Fibroblast of the aortic adventitia (primary cell): Measurements from ENCODE around the gene XKR3. TPM values are rescaled to one million over a fixed set of nuclear protein-coding genes. Genes with fewer than 3 reads are reported as not detected.
A peak's percentile ranks its signal among the peaks of the same experiment; 100 is the strongest.
"Not testable (repeated sequence)": the region's sequence is repeated elsewhere in the genome, so short reads cannot be mapped to it uniquely, and the experiment has no call there.

Source experiments
- DNase-seq: peaks from one replicate; pipeline ENCODE4 v3.0.0-alpha.2; 2010; ENCODE audit warnings: low read depth
- H3K4me3 ChIP-seq: 2 replicates; pipeline ENCODE4 v1.5.1; 2011; ENCODE audit warnings: low read depth, mild to moderate bottlenecking, control low read depth, low read length, moderate library complexity
- total RNA-seq: library from RNA; depleted of rRNA; stranded (reverse); fragments of >200 nt; gene quantifications from 2 replicates; pipeline ENCODE4 v1.2.3, GENCODE V29; 2012; ENCODE audit warnings: low replicate concordance
- TF ChIP-seq, protein P1 (sequence below): IDR thresholded peaks from 2 replicates; pipeline ENCODE4 v1.5.1; 2011; ENCODE audit warnings: mild to moderate bottlenecking, low read length, control low read depth, inconsistent platforms; ENCODE audit not compliant: insufficient read depth

The XKR3 gene
- total RNA-seq, 1 donor: 0.09 TPM

DNA sequence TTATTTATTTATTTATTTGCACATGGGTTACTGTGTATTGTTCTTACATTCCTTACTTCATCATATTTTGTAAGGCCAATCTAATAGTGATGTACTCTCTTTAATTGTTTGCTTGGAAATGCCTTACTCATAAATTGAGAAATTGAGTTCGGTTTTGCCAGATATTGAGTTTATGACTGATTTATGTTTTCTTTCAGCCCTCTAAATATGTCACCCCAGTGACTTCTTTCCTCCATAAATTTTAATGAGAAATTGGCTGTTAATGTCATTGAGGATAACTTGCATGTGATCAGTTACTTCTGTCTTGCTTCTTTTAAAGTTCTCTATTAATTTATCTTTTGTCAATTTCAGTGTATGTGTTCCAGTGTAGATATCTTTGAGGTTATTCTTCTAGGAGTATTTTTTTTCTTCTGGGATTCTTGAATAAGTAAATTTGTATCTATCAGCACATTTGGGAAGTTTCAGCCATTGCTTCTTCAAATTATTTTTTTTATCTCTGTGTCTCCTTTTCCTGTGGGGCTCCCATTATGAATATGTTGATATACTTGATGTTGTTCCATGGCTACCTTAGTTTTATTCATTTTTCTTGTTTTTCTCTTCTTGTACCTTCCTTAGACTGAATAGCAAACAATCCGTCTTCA lies 47.8 kb downstream of the XKR3 start:
- DNase-seq: no peak
- H3K4me3 ChIP-seq: no peak overlapping the region
- TF ChIP-seq, protein P1, sequence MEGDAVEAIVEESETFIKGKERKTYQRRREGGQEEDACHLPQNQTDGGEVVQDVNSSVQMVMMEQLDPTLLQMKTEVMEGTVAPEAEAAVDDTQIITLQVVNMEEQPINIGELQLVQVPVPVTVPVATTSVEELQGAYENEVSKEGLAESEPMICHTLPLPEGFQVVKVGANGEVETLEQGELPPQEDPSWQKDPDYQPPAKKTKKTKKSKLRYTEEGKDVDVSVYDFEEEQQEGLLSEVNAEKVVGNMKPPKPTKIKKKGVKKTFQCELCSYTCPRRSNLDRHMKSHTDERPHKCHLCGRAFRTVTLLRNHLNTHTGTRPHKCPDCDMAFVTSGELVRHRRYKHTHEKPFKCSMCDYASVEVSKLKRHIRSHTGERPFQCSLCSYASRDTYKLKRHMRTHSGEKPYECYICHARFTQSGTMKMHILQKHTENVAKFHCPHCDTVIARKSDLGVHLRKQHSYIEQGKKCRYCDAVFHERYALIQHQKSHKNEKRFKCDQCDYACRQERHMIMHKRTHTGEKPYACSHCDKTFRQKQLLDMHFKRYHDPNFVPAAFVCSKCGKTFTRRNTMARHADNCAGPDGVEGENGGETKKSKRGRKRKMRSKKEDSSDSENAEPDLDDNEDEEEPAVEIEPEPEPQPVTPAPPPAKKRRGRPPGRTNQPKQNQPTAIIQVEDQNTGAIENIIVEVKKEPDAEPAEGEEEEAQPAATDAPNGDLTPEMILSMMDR: no peak

DNA sequence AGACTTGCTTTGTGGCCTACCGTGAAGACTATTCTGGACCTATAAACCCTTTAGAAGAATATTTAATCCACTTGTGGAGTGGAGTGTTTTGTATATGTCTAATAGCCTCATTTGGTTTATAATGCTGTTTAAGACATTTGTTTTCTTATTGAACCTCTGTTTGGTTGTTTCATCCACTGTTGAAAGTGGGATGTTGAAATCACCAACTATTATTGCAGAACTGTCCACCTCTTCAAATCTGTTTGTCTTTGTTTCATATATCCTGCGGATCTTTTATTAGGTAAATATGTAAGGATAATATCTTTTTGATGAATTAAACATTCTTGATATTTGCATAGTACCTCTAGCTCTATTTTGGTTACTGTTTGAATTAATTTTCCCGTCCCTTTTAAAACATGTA lies 49.1 kb downstream of the XKR3 start:
- TF ChIP-seq, protein P1: no peak
- no peak overlapping the region for H3K4me3 ChIP-seq
- no peak for DNase-seq

DNA sequence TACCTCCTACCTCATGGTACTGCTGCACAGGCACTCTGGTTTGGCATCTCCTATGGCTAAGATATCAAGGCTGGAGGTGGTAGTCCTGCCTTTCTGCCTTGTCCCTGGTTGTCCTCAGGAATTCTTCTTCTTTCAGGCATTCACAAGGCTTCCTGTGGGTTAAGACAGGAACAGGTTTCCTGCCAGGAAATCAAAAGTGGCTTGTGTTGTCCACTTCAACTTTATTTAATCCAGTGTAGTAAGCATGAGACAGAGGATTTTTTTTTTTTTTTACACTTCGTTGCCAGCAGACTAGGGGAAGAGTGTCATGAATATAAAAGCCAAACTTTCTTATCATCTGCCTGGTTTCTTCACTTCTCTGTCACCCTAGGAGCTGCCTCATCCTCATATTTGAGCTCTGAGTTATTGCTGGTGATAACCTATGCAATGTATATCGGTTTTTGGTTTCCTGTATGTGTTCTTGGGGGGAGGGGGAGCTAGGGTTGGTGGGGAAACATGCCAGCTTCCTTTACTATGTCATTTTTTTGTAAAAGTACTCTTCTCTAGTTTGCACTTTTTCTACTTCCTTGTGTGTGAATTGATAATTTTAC lies 50.2 kb downstream of the XKR3 start:
- TF ChIP-seq, protein P1: no peak
- DNase-seq: peak; percentile 2
- H3K4me3 ChIP-seq: no peak overlapping the region

DNA sequence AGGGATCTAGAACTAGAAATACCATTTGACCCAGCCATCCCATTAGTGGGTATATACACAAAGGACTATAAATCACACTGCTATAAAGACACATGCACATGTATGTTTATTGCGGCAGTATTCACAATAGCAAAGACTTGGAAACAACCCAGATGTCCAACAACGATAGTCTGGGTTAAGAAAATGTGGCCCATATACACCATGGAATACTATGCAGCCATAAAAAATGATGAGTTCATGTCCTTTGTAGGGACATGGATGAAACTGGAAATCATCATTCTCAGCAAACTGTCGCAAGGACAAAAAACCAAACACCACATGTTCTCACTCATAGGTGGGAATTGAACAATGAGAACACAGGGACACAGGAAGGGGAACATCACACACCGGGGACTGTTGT lies 53.6 kb downstream of the XKR3 start:
- not testable (repeated sequence) for DNase-seq, H3K4me3 ChIP-seq

DNA sequence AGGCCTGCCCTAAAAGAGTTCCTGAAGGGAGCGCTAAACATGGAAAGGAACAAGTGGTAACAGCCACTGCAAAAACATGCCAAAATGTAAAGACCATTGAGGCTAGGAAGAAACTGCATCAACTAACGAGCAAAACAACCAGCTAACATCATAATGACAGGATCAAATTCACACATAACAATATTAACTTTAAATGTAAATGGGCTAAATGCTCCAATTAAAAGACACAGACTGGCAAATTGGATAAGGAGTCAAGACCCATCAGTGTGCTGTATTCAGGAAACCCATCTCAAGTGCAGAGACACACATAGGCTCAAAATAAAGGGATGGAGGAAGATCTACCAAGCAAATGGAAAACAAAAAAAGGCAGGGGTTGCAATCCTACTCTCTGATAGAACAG lies 57.3 kb downstream of the XKR3 start:
- H3K4me3 ChIP-seq, DNase-seq: not testable (repeated sequence)

DNA sequence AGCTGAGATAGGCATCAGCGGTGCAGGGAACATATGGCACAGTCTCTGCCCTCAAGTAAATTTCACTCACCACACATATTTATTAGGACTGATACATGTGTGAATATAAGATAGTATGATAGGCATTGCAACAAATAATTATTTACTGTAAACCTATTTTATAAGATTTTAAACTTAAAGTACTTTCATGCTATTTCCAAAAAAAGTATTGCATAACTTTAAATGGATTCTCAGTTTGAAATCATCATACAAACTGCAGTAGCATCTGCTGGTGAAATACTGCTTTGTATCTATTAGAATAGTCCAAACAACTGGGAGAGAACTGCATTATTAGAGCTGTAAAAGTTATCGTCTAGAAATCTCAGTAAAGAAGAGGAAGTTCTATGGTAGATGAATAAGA lies 63.0 kb downstream of the XKR3 start:
- not testable (repeated sequence) for H3K4me3 ChIP-seq, DNase-seq

DNA sequence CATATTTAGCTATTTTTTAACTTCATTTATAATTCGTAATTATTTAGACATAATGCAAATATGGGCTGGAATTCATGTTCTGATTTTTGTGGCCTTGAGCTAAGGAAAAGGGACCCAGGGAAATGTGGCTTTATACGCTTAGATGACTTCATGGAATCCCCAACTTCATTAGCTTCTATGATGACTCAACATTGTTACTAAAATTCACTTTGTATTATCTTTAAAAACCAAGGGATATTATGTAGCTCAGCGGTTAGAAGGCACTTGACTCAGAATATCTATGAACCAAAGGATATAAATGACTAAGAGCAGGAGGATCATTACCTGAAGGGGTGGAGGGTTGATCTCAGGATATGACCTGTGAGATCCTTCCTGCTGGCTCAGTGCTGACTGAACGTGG lies 64.8 kb downstream of the XKR3 start:
- H3K4me3 ChIP-seq, DNase-seq: not testable (repeated sequence)

DNA sequence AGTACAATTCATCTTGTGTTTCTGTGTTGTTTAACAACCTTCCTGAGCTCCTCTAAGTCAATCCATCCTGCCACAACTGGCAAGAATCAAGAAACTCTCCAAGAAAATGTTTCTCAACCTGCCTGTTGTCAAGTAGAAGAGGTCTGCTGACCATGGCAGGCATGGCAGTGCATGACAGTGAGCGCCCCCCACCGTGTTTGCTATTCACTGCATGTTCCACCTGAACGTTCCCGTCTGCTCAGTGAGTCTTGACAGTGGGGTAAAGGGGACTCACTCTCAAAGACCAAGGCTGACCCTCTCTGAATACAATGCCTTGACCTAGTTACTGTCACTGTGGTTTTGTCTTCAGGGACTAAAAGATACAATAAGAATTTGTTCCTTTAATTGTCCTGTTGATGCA lies 75.9 kb downstream of the XKR3 start:
- DNase-seq, H3K4me3 ChIP-seq: not testable (repeated sequence)

DNA sequence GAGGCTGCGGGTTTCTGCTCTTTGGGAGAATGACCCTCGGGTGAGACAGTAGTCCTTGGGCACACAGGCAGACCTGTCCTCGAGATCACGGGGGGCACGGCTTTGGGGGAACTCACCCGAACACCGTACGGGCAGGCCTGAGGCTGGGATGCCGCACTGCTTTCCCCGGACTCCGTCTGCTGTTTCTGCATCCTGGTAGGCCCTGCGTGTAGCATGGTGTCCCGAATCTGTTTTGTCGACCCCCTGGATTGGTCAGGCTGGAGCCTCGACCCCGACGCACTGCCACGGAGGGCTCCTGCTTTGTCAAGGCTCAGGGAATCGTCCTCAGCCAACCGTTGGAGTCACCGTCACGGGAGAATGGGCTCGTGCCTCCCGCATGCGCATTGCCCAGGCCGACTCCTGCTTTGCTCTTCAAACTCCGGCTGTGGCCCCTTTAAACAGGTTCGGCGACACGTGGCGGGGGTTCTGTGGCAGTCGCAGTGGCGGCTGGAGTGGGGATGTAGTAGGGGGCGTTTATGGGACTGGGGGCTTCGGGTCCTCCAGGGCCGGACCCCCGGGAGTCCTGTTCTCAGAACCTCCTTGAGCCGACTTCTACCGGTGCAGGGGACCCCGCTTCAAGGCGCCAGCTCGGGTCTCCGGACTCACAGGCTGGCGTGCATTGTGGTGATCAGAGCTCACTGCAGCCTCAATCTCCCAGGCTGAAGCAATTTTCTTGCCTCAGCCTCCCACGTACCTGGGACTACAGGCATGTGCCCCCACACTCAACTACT lies 76.9 kb downstream of the XKR3 start:
- H3K4me3 ChIP-seq, DNase-seq: not testable (repeated sequence)

DNA sequence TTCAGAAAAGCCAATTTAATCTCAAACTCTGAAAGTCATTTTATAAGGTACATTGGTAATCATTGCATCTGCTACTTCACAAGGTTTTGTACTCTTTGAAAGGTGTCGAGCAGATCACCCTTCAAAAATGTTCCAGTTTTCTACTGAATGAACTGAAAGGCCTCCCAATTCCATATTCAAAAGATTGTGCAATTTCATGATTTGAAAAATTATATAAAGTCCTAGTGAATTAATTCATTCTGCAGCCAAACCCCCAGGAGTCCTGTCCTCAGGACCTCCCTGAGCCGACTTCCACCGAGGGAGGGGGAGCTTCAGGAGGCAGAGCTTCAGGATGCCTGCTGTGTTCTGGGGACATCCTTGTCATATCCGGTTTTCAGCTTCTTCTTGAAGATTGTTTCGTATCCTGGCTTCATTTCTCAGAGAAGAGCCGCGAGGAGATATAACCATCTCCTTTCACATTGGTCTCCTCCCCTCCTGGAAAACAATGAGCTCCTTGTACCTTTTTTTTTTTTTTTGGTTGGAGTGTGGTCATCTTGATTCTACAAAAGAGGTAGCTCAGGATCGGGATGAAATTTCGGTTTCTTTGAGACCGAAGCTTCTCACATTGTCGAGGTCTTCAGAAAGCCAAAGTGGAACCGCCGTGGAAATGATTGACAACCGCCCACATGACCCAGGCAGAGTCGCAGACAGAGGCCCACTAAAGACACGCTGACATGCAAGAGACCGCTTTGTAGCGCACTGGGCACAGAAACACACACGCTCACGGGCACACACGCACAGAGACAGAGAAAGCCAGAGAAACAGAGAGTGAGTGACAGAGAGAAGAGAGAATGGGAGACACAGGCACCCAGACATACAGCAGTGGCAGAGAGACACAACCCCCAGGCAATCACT lies 77.7 kb downstream of the XKR3 start:
- not testable (repeated sequence) for DNase-seq, H3K4me3 ChIP-seq

DNA sequence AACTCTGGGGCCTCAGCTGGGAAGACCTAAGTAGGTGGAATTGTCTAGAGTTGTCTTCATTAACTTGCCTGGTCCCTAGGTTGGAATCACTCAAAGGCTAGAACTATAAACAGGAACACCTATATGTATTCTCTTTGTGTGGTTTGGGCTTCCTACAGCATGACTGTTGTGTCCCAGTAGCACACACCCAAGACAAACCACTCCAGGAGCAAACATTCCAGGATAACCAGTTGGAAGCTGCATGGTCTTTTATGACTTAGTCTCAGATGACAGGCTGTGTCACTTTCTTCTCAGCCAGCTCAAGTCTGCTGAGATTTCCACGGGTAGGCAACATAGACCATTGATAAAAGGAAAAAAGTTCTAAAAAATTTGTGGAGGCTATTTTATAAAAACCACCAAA lies 90.9 kb downstream of the XKR3 start:
- DNase-seq, H3K4me3 ChIP-seq: not testable (repeated sequence)
